22Rv1 (cell line): ENCODE data around the gene CD84.

Experiments used
- H3K27ac ChIP-seq: fragments of 450-650 bp; 2 replicates; pipeline ENCODE4 v1.5.1; 2017
- ZFX ChIP-seq: fragments of 450-650 bp; IDR thresholded peaks from 2 replicates; pipeline ENCODE4 v1.6.1; 2017; ENCODE audit warnings: antibody characterized with exemption, borderline replicate concordance
- TF ChIP-seq, protein P1 (sequence below): fragments of 450-650 bp; IDR thresholded peaks from 2 replicates; pipeline ENCODE4 v1.5.1; 2017; ENCODE audit warnings: mild to moderate bottlenecking

The CD84 gene

DNA sequence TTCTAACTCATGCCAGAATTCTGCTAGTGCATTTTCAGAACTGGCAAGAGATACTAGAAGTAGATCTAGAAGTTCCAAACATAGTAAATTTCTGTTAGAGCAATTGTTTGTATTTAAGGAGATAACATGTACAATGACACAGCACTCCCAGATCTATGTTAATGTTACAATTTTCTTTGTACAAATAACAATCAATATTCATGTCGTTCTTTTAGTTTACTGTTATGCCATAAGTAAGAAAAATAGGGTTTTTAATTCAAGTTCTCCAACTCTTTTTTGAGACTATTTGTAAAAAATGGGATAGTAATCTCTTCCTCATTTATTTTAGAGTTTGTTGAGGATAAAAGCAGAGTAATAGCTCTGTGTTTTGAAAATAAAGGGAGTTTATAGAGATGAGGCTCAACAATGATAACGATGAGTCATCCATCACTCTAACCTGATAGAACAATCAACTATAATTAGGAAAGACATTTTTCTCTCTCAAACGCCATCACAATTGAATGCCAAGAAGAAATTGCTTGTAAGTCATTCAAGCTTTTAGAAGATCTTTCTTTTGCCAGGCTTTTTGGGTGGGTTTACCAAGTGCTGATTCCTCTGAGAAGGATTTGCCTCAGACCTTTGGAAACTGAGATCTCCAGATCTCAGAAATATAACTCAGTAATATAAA is 638 bp downstream of the CD84 start:
- H3K27ac ChIP-seq: no peak overlapping the region
- TF ChIP-seq, protein P1, sequence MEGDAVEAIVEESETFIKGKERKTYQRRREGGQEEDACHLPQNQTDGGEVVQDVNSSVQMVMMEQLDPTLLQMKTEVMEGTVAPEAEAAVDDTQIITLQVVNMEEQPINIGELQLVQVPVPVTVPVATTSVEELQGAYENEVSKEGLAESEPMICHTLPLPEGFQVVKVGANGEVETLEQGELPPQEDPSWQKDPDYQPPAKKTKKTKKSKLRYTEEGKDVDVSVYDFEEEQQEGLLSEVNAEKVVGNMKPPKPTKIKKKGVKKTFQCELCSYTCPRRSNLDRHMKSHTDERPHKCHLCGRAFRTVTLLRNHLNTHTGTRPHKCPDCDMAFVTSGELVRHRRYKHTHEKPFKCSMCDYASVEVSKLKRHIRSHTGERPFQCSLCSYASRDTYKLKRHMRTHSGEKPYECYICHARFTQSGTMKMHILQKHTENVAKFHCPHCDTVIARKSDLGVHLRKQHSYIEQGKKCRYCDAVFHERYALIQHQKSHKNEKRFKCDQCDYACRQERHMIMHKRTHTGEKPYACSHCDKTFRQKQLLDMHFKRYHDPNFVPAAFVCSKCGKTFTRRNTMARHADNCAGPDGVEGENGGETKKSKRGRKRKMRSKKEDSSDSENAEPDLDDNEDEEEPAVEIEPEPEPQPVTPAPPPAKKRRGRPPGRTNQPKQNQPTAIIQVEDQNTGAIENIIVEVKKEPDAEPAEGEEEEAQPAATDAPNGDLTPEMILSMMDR: no peak
- no peak for TF ChIP-seq ZFX

DNA sequence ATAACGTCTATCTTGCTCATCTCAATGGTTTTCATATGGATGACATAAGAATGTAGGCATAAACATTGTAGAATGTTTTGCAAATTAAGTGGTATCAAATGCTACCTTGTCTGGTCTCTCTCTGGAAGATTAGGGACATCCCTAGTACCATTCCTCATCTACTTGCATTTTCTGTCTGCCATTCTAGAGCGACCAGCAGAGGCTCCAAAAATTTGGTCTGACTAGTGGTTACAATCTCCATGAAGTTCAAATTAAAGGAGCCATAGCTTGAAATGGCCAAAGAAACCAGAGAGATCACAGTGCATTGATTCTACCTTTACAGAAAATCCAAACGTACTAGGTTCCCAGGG is 1.1 kb downstream of the CD84 start:
- TF ChIP-seq, protein P1: no peak
- TF ChIP-seq ZFX: no peak

DNA sequence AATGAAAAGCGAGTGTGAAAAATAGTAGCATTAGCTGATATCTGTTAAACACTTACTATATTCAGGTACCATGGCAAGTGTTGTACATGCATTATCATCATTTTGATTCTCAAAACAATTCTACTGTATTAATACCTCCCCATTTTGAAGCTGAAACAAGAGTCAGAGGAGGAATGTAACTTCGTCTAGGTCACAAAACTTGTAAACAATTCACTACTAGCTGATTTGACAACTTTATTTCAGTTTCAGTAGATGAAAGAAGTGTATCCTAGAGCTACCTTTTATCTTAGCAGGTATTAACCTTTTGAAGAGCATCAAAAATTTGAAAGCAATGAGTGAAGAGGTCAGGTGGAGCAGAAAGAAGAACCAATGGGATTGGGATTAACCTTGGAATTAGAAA is 1.6 kb downstream of the CD84 start:
- TF ChIP-seq ZFX: no peak
- TF ChIP-seq, protein P1: no peak
- H3K27ac ChIP-seq: no peak overlapping the region

More for the DNA sequence above, 1.1 kb downstream of the CD84 start:
- no peak overlapping the region for H3K27ac ChIP-seq

DNA sequence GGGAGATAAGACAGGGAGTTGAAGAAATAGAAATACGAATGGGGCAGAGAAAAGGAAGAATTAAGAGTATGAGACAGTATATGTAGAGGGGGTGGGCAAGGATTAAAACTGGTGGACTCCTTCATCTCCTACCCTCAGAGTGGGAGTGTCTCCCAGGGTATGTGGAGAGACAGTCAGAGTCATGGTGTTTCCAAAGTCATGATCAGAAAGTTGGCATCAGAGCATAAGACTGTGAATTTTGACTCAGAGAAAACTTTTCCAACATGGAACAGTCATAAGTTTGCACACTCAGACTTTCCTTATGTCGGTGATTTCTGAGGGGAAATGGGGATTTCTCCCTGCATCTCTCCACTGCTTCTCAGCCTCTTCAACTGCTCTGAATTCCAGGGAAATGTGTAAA is 2.4 kb downstream of the CD84 start:
- H3K27ac ChIP-seq: no peak overlapping the region
- TF ChIP-seq ZFX: no peak
- TF ChIP-seq, protein P1: no peak

DNA sequence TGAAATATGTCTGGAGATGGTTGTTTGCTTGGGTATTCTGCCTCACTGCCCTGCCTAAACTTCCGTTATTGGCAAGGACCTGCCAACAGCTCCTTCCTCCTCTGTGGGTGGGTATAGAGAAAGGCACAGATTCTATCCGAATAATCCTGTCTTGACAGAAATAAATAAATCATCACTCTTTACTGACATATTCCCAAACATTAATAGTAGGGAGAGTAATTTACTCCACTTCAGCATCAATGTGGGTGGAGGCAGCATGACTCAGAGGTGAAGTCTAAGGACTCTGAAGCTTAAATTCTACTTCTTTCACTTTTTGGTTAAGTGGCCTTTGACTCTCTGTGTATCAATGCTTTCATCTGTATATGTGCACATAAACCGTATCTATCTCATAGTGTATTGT is 2.9 kb downstream of the CD84 start:
- no peak overlapping the region for H3K27ac ChIP-seq
- no peak for TF ChIP-seq ZFX
- TF ChIP-seq, protein P1: no peak

DNA sequence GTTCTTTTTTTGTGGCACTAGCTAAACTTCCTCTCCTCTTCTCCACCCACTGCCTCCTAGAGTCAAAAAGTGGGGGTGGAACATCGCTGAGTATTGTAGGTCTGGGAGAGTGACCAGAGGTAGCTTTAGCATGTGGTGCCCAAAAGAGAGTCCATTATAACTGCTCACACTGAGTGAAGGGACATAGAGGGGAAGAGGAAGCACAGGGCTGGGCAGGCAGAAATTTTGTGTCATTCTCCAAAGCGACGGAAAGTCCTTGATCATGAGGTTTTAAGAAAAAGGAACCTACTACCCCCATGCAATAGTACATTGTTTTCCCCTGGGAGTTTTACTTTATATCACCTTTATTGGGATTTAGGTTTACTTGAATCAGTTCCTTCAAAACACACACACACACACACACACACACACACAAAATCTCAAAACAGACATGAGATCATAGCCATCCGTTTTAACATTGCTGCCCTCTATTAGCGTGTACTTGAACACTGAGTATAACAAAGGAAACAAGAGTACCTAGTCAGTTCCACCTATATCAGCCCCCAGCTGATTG is 4.1 kb downstream of the CD84 start:
- TF ChIP-seq, protein P1: no peak
- TF ChIP-seq ZFX: no peak
- no peak overlapping the region for H3K27ac ChIP-seq

DNA sequence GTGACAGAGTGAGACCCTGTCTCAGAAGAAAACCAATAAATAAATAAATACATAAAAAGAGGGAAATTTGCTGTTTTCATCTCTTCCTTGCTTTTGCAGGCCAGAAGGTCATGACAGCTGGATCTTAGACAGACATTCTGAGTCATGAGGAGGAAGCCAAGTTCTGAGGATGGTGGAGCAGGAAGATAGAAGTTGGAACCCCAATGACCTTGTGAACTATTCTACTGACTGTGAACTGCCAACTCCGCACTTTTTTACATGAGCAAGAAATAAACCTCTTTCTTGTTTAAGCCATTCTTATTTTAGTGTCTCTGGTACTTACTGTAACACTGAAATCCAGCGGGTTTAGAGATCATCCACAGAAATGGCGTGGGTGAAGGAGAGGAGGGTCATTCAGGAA is 8.5 kb downstream of the CD84 start:
- no peak for TF ChIP-seq ZFX
- TF ChIP-seq, protein P1: no peak
- H3K27ac ChIP-seq: no peak overlapping the region
